GM19023 (cell line): Measurements from ENCODE around the gene FHL2.

Experiments
- ATAC-seq: cut with Tn5 transposase; IDR thresholded peaks from one replicate; pipeline ENCODE4 v1.9.1; 2021; ENCODE audit warnings: mild to moderate bottlenecking, moderate library complexity; ENCODE audit not compliant: unreplicated experiment

FHL2 gene

DNA sequence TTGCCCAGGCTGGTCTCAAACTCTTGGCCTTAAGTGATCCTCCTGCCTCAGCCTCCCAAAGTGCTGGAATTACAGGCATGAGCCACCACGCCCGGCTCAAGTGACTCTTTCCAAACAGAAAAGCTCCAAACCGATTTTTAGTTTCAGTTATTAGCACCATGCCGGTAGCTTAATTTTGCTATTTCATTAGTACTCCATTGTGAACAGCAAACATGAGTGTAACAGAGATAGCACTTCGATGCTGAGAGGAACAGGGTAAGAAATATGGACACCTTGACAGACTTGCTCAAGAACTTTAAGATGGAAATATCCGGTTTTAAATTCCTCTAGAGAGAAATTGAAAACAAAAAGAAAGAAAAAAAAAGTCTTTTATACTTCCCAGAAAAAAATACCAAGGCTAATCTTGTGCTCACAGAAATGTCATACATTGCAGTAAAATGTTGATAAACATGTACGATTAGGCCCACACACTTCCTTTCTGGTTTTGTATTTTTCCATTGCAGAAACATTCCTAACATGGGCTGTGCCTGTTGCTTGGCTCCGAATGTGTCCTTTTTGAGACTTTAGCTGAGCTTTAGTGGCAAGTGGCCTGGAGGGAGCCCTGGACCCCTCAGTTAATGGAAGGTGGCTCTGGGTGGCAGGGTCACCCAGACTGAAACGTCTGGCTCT is 18.3 kb downstream of the FHL2 start:
- ATAC-seq = no peak

DNA sequence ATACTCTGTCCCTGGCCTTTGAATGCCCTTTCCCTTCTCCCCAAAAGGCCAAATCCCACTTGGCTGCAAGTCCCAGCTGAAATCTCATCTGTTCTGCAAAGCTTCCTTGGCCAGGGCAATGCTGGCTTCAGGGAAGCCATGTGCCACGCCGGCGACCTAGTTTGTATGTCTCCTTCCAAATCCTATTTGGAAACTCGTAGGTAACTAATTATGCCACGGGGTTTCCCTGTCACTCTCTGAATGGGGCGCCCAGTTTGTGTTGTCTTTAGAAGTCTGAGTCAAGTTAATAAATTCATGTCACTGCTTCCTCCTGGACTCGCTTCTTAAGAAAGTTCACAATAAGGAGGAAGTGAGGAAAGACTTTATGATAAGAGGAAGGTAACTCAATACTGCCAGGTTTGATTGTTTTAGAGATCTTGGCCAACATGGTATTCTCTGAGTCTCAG is 19.1 kb downstream of the FHL2 start:
- no peak for ATAC-seq

DNA sequence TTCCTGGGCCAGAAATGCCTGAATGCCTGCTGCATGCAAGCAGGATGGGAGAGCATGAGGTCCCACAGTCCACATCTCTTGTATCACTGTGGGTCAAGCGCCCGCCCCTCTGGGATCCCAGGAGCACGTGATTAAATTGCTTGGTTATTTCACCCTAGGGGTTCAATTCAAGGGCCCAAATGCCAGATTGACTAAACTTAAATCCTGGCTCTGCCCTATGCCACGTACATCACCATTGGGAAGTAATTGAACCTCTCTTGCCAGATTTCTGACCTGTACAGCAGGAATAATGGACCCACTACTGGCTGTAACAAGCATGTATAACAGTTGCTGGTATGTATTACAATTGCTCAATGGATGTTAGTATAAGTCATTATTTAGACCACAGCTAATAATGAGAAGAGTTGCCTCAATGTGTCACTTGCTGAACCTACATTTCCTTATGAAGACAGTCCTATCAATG is 19.9 kb downstream of the FHL2 start:
- no peak for ATAC-seq

DNA sequence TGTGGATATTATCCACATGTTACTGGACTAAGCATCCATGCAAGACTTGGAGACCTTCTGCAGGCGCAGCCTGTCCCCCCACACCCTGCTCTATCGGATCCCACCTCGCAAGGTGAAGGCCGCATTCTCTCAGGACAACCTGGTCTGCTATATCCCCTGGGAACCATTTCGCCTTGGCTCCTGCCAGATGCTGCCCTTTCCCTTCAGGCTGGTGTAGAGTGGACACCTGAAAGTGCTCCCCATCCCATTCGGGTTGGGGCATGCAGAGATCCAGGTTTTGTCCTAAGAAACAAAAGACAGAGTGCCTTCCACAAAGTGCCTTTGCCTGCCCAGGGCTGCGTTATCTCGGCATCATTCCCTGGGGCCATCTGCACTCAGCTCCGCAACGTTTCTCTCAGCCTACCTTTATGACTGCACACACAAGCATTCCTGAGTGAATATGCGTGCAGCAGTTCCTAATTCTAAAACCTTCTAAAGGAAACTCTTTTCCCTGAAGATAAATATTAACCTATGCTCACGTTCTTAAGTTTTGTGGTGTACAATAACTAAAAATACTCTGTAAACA is 20.5 kb downstream of the FHL2 start:
- no peak for ATAC-seq

DNA sequence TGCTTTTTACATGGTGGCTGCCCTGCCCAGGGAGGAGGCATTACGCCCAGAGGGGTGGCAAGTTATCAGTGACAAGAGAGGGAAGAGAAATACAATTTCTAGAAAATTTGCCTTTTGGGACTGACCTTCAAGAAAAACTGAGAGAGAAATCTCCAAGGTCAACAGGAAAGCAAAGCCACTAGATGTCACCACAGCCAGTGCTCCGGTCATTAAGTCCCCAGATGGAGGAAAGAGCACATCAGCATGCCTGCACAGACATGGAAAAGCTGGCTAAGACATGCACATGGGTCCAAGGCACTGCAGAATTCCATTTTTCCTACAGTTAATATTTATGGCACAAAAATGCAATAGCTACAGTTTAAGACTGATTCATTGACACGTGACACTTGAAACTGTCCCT is 21.0 kb downstream of the FHL2 start:
- ATAC-seq = no peak

DNA sequence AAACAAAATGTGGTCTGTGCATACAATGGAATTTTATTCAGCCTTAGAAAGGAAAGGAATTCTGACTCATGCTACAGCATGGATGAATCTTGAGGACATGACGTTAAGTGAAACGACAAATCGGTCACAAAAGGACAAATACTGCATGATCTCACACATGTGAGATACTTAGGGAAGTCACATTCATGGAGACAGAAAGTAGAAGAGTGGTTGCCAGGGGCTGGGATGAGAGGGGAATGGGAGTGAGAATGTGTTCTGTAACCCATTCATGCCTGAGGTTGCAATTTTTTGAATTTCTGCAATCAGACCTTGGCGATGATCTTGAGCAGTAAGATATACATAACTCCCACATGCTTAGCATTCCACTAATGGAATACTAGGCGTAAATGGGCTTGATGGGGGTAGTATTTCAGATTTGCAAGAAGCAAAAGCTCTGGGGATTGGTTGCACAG is 22.0 kb downstream of the FHL2 start:
- no peak for ATAC-seq

DNA sequence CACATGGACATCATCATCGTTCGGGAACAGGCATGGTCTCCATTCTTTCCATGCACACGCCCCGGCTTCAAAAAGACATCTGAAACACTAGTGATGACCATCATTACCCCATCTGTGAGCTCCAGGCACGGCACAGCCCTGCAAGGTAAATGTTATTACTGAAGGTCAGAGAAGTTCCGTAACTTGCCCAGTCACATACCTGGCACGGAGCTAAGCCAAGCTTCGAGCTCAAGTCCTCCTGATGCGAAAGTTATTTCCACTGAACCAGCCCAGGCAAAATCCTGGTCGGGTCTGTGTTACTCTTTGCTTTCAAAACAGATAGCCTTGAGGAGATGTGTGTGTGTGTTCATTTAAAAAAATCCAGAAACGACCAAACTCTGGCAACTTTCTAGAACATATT is 22.8 kb downstream of the FHL2 start:
- ATAC-seq = no peak

DNA sequence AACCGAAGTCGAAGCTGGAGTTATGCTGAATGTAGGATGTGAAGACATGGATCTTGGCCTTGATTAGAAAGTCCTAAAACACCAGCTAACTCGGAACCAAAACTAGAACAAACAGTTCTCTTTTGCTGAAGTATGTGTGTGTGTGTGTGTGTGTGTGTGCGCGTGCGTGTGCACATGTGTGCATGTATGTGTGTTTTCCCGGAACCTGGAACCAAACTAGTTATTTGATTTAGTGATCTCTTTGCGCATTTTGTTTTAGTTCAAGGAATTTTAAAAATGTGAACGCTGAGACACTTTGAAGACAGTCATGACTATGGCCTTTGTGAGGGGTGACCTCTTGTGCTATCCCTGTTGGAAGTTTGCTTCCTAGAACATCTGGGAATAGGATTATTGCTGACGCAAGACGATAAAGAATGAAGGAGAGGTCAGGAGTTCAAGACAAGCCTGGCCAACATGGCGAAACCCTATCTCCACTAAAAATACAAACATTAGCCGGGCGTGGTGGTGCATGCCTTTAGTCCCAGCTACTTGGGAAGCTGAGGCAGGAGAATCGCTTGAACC is 23.8 kb downstream of the FHL2 start:
- no peak for ATAC-seq

DNA sequence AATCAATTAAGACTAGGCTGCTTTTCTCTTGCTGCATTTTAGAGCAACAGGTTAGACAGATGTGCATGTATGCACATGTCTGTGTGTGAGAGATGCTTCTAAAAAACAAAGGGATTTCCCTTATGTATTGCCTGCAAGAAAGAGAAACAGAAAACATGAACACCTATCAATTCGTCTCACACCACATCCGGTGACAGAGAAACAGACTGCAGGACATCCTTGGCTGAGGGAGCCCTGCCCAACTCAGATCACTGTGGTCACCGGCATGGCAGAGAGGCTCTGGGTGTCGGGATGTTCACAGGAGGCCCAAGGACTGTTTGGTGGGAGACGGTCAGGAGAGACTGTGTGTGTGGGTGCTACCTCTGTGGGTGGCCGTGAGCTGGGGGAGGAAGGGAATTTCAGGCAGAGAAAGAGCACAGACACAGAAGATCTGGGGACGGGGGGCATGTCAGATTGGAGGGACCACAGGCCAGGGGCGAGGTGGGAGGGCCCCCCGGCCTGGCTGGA is 24.9 kb downstream of the FHL2 start:
- ATAC-seq = peak; percentile 89

DNA sequence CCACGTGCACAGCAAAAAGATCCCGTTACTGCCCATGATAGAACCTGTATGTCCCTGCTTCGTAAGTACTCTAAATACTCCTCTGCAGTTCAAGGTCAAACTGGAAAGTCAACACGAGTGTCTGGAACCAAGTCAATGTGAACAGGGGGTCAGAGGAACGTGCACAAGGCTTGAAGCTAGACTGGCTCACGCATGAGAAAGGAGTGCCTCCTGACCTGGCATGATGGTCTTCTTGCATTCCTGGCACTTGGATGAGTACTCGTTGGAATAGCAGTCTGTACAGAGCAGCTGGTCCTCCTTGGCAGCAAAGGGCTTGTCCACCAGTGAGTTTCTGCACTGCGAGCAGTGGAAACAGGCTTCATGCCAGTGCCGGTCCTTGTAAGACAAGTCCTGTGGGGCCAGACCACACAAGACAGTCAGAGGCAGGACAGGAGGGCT is 25.5 kb downstream of the FHL2 start:
- peak; percentile 15 for ATAC-seq

DNA sequence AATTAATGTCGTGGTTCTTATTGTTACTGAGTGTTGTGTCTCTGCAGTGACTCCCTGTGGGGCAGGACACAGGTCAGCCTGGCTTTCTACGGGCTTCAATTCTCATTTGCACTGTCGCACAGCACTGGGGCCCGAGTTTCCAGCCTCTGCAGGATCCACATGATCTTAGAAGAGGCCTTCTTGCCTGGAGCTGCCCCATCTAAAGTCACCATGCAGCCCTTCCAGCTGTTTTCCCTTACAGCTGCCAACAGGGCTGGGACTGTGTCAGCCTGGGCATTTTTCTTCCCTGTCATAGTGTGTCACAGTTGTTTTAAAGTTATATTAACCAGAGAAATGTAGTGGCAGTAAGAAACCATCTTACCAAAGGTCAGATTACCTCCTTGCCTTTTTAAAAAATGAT is 27.0 kb downstream of the FHL2 start:
- ATAC-seq = no peak

DNA sequence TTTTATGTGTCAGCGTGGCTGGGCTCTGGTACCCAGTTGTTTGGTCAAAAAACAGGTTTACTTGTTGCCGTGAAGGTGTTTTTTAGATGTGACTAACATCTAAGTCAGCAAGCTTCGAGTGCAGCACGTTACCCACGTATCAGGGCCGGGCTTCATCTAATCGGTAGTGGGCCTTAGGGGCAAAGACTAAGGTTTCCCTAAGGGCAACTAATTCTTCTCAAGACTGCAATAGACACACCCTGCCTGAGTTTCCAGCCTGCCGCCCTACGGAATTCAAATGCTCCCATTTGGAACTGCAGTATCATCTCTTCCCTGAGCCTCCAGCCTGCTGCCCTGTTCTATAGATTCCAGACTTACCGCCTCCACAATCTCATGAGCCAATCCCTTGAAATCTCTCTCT is 27.7 kb downstream of the FHL2 start:
- no peak for ATAC-seq

DNA sequence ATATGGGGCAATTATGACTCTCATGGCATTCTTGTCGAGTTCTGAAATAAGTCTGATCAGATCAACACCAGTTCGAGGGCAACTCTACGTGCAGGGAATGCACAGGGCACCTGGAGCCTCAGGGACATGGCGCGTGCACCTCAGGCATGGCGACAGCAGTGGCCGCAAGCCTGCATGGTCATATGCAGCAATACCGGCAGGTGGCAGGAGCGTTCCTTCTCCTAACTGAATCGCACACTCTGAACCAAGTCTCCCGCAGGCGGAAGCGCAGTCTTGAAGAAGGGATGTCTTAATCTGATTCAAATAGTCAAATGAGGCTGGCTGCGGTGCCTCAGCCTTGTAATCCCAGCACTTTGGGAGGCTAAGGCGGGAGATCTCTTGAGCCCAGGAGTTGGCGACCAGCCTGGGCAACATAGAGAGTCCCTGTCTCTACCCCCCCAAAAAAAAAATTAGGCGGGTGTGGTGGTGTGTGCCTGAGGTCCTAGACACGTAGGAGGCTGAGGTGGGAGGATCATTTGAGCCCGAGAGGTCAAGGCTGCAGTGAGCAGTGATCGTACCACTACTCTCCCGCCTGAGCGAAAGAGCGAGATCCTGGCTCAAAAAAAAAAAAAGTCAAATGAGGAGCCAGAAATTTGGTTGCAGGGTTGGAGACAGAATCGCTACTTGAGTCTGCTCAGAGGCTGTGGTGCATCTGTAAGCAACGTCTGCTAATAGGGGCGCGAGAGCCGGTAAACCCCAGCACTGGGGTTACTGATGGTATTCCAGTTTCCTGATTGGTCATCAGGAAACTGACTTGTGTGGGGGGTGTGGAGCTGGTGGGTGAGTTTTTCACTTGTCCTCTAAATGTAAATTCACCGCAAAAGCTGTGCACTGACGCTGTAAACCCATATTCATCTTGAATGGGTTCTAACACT is 28.8 kb downstream of the FHL2 start:
- peak; percentile 84 for ATAC-seq

DNA sequence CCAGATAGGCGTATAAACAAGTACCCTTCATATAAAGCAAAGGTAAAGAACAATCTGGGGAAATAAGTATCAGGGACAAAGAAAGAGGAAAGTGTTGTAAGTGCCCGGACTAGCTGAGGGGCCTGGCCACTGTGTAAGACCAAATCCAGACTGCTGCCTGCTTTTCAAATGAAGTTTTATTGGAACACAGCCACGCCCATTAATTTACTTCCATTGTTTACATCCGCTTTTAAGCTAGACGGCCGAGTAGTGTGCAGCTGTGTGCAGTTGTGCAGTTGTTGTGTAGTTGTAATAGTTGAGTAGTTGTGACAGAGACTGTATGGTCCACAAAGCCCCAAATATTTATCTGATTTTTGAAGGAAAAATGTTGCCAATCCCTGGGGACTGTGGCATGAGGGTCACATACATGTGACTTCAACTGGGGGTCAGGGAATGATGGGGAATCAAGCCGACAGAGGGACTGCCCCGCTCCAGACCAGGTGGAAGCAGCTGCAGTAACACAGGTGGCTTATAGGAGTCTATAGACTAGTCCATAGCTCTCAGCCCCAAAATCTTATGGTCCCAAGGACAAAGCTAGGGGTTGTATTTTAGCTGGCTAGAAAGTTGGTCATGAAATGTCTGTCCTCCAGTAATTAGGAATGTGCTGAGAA is 30.0 kb downstream of the FHL2 start:
- ATAC-seq = no peak

DNA sequence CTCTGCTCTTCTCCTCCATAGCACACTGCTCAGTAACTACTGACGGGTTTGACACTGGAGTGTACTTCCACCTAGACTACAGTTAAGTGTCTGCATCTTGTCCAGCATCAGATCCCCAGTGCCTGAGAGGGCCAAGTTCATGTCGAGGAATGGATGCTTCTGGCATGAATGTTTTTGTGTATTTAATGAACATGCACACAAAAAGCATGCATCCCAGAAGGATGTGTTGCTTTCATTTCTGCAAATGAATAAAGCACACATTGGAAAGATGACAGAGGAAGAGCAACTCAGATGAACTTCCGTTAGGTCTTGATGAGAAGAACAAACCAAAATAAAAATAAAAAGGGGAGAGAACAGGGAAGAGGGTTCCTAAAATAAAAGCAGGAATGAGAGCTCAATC is 33.6 kb downstream of the FHL2 start:
- no peak for ATAC-seq

DNA sequence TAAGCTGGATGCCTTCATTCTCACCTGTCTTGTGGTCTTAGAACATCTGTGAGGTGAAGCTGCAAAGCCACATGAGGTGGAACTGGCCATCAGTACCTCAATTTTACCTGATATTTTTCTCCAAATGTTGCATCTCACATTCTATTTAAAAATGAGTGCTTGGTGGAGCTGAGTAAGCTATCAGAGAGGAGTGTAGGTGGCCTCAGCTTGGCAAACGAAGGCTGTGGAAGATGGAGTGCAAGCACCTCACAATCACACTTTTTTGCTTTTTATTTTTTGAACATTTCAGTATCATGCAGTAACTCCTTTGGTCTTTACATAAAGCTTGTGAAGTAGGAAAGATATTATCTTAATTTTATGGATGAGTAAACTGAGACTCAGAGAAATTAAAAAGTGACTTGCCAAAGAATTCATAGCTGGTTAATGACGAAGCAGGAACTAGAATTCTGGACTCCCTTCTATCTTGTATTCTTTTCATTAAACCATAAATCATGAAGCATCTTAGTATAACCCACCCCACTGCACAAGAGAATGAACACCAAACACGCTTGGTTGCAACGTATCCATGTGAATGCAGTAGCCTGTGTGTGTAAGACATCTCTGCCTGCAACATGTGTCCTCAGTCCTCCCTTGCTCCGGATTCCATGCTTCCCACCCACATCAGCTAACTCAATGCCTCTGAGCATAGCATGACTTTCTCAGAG is 34.3 kb downstream of the FHL2 start:
- no peak for ATAC-seq

DNA sequence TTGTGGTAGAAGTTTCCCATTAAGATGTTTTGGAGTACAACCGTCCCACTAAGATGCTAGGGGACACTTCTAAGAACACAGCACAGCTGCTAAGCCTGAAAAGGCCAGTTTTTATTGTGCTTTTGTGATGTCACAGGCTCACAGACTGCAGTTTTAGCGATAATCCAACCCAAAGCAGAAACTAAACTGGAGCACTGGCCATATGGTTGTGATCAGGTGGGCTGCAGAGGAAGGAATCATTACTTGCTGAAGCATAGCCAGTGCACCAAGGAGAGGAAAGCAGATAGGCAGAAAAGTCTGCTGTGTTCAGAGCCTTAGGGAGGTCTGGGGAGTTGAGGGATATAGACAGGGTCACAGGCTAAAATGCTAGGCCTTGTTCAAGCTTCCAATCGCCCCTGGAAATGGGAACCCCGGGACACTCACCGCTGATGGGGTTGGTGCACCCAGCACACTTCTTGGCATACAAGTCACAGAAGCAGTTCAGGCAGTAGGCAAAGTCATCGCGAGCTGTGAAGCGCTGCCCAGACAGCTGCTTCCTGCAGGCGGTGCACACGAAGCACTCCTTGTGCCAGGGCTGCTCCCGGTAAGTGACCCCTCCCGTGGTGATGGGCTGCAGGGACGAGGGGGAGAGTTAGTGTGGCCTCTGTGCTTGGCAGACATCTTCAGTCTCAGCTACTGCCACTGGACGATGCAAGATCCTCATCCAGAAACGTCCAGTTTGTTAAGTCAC is 35.8 kb downstream of the FHL2 start:
- no peak for ATAC-seq

DNA sequence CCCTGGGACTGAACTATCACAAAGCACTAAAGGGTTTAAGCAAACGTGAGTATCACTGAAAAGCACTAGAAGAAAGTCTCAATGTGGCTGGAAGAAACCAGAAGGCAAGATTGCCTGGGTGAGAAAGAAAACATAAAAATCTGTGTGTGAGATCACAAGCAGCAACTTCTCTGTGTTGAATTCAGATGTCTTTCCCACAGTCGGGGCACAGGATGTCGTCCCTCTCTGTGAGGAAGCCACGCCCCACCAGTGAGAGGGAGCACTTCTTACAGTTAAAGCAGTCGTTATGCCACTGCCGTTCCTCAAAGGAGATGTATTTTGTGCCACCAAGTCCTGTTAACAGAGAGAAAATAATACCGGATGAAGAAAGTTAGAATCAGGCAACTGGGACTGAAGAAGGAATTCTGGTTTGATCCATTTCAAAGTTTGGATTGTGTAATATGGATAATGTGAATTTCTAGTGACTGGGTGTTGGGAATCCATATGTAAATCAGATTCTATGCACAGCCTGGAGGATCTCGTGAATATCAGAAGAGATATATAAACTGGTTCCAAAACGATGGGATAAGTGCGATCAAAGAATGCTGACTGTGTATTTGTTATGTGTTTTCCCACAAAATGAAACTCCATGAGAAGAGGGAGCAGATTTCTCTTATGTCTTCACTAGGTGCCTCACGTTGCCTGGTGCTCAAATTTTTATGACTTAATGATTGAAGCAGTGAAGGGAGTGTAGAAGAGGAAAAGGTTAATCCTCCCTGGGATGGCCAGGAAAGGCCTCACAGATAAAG is 37.6 kb downstream of the FHL2 start:
- ATAC-seq = no peak

DNA sequence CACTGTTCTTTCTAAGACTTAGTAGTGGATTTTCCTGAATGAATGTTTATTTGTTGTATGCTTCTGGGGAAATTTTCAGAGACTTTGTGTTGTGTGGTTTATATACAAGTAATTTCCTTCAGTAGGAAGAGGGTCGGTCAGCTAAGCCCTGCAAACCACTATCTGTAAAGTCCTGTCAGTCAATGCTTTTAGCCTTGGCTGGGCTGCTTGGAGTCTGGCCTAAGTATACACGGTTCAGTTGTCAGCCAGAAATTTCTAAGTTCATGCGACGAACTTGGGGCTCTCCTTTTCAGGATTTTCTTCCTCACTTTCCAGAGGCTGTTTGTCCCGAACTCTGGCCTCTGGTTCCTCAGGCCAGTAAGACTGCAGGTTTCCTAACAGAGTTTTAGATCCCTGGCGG is 40.3 kb downstream of the FHL2 start:
- ATAC-seq = no peak
